GM12878 (cell line): ENCODE measurements around the gene C4orf51.

Experiments
- ATF2 ChIP-seq: IDR thresholded peaks from 2 replicates; pipeline ENCODE4 v1.6.1; 2012; ENCODE audit warnings: low read length, inconsistent platforms
- ATF7 ChIP-seq: fragments of 450-650 bp; IDR thresholded peaks from 2 replicates; pipeline ENCODE4 v1.6.1; 2016; ENCODE audit warnings: low read depth, mild to moderate bottlenecking
- CREB1 ChIP-seq: IDR thresholded peaks from 2 replicates; pipeline ENCODE4 v1.6.1; 2012; ENCODE audit warnings: low read depth, mild to moderate bottlenecking, inconsistent platforms
- CTCF ChIP-seq, 3 experiments: IDR thresholded peaks in 2 of 3; conservative IDR thresholded peaks in 1 of 3; 2 replicates each; pipeline ENCODE4 v1.5.1; 2011; ENCODE audit warnings: low read depth in 3 of 3, low read length in 3 of 3, mild to moderate bottlenecking in 3 of 3, control low read depth in 2 of 3, moderate library complexity in 2 of 3, inconsistent platforms in 1 of 3, mixed read lengths in 1 of 3; ENCODE audit not compliant: control insufficient read depth in 2 of 3, insufficient read depth in 1 of 3; ENCODE audit errors: extremely low read depth in 1 of 3
- EZH2 ChIP-seq: IDR thresholded peaks from 2 replicates; pipeline ENCODE4 v1.6.1; 2012; ENCODE audit warnings: low read depth, mild to moderate bottlenecking, control low read depth, inconsistent platforms, low read length, borderline replicate concordance; ENCODE audit not compliant: control insufficient read depth
- FOXM1 ChIP-seq: IDR thresholded peaks from 2 replicates; pipeline ENCODE4 v1.6.1; 2012; ENCODE audit warnings: low read depth, mild to moderate bottlenecking, inconsistent platforms, low read length, moderate library complexity
- GABPA ChIP-seq: IDR thresholded peaks from 2 replicates; pipeline ENCODE4 v1.6.1; 2014; ENCODE audit warnings: antibody characterized with exemption, low read depth, mild to moderate bottlenecking, inconsistent platforms
- JUND ChIP-seq: IDR thresholded peaks from 2 replicates; pipeline ENCODE4 v1.6.1; 2012; ENCODE audit warnings: low read depth, mild to moderate bottlenecking, low read length, improper control_type of control experiment, moderate library complexity
- PKNOX1 ChIP-seq: fragments of 450-650 bp; IDR thresholded peaks from 2 replicates; pipeline ENCODE4 v1.6.1; 2016; ENCODE audit warnings: mild to moderate bottlenecking
- SMAD1 ChIP-seq: fragments of 450-650 bp; IDR thresholded peaks from 2 replicates; pipeline ENCODE4 v1.6.1; 2018; ENCODE audit warnings: mild to moderate bottlenecking, low read depth; ENCODE audit not compliant: partially characterized antibody
- TF ChIP-seq, protein P1 (sequence below): IDR thresholded peaks from 2 replicates; pipeline ENCODE4 v1.6.1; 2012; ENCODE audit warnings: low read depth, low read length, improper control_type of control experiment
- TF ChIP-seq, protein P2 (sequence below): IDR thresholded peaks from 2 replicates; pipeline ENCODE4 v1.6.1; 2011; ENCODE audit warnings: low read depth, low read length, improper control_type of control experiment, borderline replicate concordance

GRCh38 chr4:145703850-145704497 is 24.0 kb downstream of the C4orf51 start:
- no peak for TF ChIP-seq CTCF (IDR thresholded peaks at IDR 0.05 in 2 of 3, conservative IDR thresholded peaks at IDR 0.05 in 1 of 3; ENCODE audit: control insufficient read depth in 2 of 3, extremely low read depth in 1 of 3, insufficient read depth in 1 of 3, low read depth in 3 of 3, low read length in 3 of 3)
- no peak for TF ChIP-seq ATF7
- no peak for TF ChIP-seq EZH2
- TF ChIP-seq GABPA, result no peak
- TF ChIP-seq, protein P1, sequence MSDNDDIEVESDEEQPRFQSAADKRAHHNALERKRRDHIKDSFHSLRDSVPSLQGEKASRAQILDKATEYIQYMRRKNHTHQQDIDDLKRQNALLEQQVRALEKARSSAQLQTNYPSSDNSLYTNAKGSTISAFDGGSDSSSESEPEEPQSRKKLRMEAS, result no peak
- no peak for TF ChIP-seq SMAD1
- no peak for TF ChIP-seq JUND
- TF ChIP-seq FOXM1, result no peak
- no peak for TF ChIP-seq ATF2
- no peak for TF ChIP-seq CREB1
- TF ChIP-seq, protein P2, sequence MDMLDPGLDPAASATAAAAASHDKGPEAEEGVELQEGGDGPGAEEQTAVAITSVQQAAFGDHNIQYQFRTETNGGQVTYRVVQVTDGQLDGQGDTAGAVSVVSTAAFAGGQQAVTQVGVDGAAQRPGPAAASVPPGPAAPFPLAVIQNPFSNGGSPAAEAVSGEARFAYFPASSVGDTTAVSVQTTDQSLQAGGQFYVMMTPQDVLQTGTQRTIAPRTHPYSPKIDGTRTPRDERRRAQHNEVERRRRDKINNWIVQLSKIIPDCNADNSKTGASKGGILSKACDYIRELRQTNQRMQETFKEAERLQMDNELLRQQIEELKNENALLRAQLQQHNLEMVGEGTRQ, result no peak
- no peak for TF ChIP-seq PKNOX1
